Measurements from ENCODE around the gene ZNF512.
"Not testable (repeated sequence)": the region's sequence is repeated elsewhere in the genome, so short reads cannot be mapped to it uniquely, and the experiment has no call there.

Gene ZNF512

DNA sequence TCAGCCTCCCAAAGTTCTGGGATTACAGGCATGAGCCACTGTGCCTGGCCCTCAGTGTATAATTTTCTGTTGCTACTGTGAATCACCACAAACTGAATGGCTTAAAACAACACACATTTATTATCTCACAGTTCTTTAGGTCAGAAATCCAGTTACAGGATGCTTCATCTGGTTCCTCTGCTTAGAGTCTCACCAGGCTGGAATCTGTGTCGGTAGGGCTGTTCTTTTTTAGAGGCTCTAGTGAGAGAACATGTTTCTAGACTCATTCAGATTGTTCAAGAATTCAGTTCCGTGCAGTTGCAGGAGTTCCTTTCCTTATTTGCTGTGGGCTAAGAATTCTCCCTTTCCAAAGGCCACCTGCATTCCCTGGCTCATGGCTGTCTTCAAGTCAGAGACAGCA is 23.8 kb downstream of the ZNF512 start:
- no peak overlapping the region for H3K4me3 ChIP-seq (ENCODE audit: low read depth, low read length)
- H2AFZ ChIP-seq (ENCODE audit: low read length, unreplicated experiment) = no peak overlapping the region
- peaks cover 15% of the 10 kb centered on the region for H3K36me3 ChIP-seq (ENCODE audit: insufficient read depth, low read length)
- H3K4me1 ChIP-seq (ENCODE audit: control insufficient read depth, insufficient read depth, low read length, unreplicated experiment) = peaks cover 6% of the 10 kb centered on the region
- no peaks in the 10 kb centered on the region for H3K27me3 ChIP-seq (ENCODE audit: insufficient read depth, low read length)
- peaks cover 7% of the 10 kb centered on the region for H3K79me2 ChIP-seq (ENCODE audit: control insufficient read depth, insufficient read depth, low read length, unreplicated experiment)
- peak overlapping the region; percentile 73 for H3K27ac ChIP-seq (ENCODE audit: low read depth, low read length)

DNA sequence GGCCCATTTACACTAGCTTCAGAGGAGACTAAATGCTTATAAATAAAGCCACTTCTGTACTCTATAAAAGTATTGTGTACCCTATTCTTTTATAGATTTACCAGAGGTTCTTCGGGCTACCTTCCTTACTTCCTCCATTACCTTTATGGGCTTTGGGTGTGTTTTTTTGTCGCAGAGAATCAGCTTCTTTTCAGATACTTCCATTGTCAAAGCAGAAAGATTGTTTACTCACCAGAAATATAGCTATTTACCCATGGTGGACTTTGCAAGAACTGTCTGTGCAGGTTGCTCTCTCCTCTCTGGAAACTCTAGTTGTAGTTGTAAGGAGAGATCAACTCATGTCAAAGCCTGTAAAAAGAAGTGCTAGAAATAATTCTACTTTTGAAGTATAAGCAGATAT is 31.1 kb downstream of the ZNF512 start:
- H3K4me1 ChIP-seq (ENCODE audit: control insufficient read depth, insufficient read depth, low read length, unreplicated experiment) = no peaks in the 10 kb centered on the region
- no peak overlapping the region for H2AFZ ChIP-seq (ENCODE audit: low read length, unreplicated experiment)
- H3K79me2 ChIP-seq (ENCODE audit: control insufficient read depth, insufficient read depth, low read length, unreplicated experiment) = no peaks in the 10 kb centered on the region
- no peak overlapping the region for H3K27ac ChIP-seq (ENCODE audit: low read depth, low read length)
- no peak overlapping the region for H3K4me3 ChIP-seq (ENCODE audit: low read depth, low read length)
- H3K36me3 ChIP-seq (ENCODE audit: insufficient read depth, low read length) = peaks cover 22% of the 10 kb centered on the region
- no peaks in the 10 kb centered on the region for H3K27me3 ChIP-seq (ENCODE audit: insufficient read depth, low read length)

DNA sequence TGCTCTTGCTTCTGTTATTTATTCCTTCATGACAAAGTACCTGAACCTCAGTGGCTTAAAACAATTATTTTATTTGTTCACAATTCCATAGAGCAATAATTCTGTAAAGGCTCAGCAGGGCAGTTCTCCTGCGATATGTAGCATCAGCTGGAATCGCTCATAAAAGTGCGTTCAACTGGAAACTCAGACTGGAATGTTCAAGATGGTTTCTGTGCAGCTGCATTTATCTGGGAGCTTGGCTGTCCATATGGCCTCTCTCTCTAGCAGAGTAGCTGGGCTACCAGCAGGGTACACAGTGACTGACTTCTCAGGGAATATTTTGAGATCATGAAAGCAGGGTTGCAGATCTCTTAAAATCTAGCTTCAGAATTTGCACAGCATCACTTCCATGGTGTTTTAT is 32.5 kb downstream of the ZNF512 start:
- H3K27ac ChIP-seq (ENCODE audit: low read depth, low read length) = no peak overlapping the region
- no peaks in the 10 kb centered on the region for H3K79me2 ChIP-seq (ENCODE audit: control insufficient read depth, insufficient read depth, low read length, unreplicated experiment)
- no peak overlapping the region for H3K4me3 ChIP-seq (ENCODE audit: low read depth, low read length)
- H3K27me3 ChIP-seq (ENCODE audit: insufficient read depth, low read length) = no peaks in the 10 kb centered on the region
- H3K36me3 ChIP-seq (ENCODE audit: insufficient read depth, low read length) = peaks cover 25% of the 10 kb centered on the region
- H2AFZ ChIP-seq (ENCODE audit: low read length, unreplicated experiment) = no peak overlapping the region
- H3K4me1 ChIP-seq (ENCODE audit: control insufficient read depth, insufficient read depth, low read length, unreplicated experiment) = no peaks in the 10 kb centered on the region

DNA sequence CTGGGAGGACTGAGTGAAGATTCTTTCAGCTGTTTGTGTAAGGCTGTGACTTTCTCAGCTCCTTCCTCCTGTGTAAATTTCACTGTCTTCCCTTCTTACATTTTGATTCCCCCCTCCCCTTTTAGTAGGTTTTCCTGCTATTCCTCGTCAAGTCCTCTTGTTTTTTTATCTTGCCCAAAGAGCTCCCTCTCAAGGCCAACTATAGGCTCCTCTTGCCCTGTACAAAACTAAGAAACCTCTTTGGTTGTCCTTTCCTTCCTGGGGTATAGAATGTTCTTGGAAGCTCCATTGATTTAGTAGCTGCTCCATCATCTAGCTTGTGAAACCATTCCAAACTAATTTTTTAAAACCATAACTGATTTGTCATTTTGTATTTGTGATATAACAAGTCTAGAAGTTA is 38.7 kb downstream of the ZNF512 start:
- Histone ChIP-seq H3K36me3 (ENCODE audit: insufficient read depth, low read length) (peaks cover 23% of the 10 kb centered on the region), H3K27me3 (ENCODE audit: insufficient read depth, low read length) (no peaks in the 10 kb centered on the region), H2AFZ (ENCODE audit: low read length, unreplicated experiment) (no peak overlapping the region), H3K79me2 (ENCODE audit: control insufficient read depth, insufficient read depth, low read length, unreplicated experiment) (no peaks in the 10 kb centered on the region), H3K4me3 (ENCODE audit: low read depth, low read length) (no peak overlapping the region), H3K27ac (ENCODE audit: low read depth, low read length) (peak overlapping the region; percentile 75), H3K4me1 (ENCODE audit: control insufficient read depth, insufficient read depth, low read length, unreplicated experiment) (peaks cover 23% of the 10 kb centered on the region)

DNA sequence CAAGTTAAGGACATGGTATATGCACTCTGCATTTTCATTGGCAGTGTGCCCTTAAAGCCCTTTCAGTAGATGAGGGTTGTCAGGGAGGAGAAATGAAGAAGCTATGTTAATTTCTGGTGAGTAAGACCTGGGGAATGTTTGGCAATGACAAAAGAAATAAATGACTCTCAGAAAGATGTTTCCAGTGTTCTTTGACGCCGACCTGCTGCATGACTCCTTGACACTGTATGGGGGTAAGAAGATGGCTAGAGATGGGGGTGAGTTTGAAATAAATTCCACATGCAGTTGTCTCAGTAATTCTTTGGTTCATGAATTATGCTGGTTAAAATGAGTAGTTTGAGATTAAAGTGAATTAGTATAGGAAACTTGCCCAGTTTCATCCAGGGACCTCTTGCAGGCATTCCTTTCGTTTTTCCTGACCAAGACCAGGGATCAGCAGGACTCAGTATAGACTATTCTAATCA is 40.1 kb downstream of the ZNF512 start:
- Histone ChIP-seq H2AFZ (ENCODE audit: low read length, unreplicated experiment) (no peak overlapping the region), H3K36me3 (ENCODE audit: insufficient read depth, low read length) (peaks cover 13% of the 10 kb centered on the region), H3K79me2 (ENCODE audit: control insufficient read depth, insufficient read depth, low read length, unreplicated experiment) (no peaks in the 10 kb centered on the region), H3K4me1 (ENCODE audit: control insufficient read depth, insufficient read depth, low read length, unreplicated experiment) (peaks cover 35% of the 10 kb centered on the region), H3K27ac (ENCODE audit: low read depth, low read length) (peak overlapping the region; percentile 75), H3K27me3 (ENCODE audit: insufficient read depth, low read length) (no peaks in the 10 kb centered on the region), H3K4me3 (ENCODE audit: low read depth, low read length) (peak overlapping the region; percentile 5; the same call in 1 of the 2 replicates)

DNA sequence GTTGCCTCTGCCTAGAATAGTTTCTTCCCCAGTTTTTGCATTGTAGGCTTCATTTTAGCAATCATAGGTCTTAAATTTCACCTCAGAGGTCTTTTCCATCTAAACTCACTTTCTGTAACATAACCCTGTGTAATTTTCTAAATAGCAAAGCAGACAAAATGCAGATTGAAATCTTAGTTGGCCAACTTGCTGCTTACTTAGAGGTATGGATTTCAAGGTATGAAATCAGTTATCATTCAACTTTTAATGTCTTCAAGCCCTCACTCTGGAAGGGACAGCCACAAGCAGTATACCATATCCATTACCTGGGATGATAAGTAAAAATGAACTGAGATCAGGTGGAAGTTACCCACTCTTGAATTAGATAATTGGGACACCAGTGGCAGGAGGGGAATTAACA is 42.1 kb downstream of the ZNF512 start:
- no peak overlapping the region for H3K4me3 ChIP-seq (ENCODE audit: low read depth, low read length)
- peaks cover 38% of the 10 kb centered on the region for H3K4me1 ChIP-seq (ENCODE audit: control insufficient read depth, insufficient read depth, low read length, unreplicated experiment)
- peaks cover 7% of the 10 kb centered on the region; the same call in 1 of the 2 replicates for H3K36me3 ChIP-seq (ENCODE audit: insufficient read depth, low read length)

DNA sequence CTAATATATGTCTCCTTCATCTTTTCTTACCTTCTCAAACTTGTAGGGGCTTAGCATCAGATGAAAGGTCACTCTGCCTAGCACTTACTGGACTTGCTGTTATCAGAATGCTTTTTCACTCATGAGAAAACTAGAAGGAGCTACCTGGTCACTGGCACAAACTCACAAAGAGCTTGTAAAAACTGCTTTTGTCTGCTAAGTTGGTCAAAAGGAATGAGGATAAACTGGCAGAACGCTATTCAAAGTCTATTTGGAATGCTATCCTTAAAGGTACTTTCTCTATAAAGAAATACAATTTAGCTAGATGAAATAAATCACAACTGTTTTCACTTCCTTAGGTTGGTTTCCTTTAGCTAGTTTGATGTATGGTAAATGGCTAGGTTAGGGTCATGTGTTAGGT is 43.5 kb downstream of the ZNF512 start:
- Histone ChIP-seq H3K36me3 (ENCODE audit: insufficient read depth, low read length) (0 out of 2 replicates have a peak, but pooled peaks cover 10% of the 10 kb centered on the region), H3K27ac (ENCODE audit: low read depth, low read length) (peak overlapping the region; percentile 84), H3K4me1 (ENCODE audit: control insufficient read depth, insufficient read depth, low read length, unreplicated experiment) (peaks cover 38% of the 10 kb centered on the region), H3K79me2 (ENCODE audit: control insufficient read depth, insufficient read depth, low read length, unreplicated experiment) (peaks cover 12% of the 10 kb centered on the region)
- H3K4me3 ChIP-seq (ENCODE audit: low read depth, low read length); H2AFZ ChIP-seq (ENCODE audit: low read length, unreplicated experiment); H3K27me3 ChIP-seq (ENCODE audit: insufficient read depth, low read length): not testable (repeated sequence)

More for the DNA sequence above, 42.1 kb downstream of the ZNF512 start:
- Histone ChIP-seq H3K27me3 (ENCODE audit: insufficient read depth, low read length) (no peaks in the 10 kb centered on the region), H2AFZ (ENCODE audit: low read length, unreplicated experiment) (no peak overlapping the region), H3K79me2 (ENCODE audit: control insufficient read depth, insufficient read depth, low read length, unreplicated experiment) (peaks cover 10% of the 10 kb centered on the region), H3K27ac (ENCODE audit: low read depth, low read length) (no peak overlapping the region)

DNA sequence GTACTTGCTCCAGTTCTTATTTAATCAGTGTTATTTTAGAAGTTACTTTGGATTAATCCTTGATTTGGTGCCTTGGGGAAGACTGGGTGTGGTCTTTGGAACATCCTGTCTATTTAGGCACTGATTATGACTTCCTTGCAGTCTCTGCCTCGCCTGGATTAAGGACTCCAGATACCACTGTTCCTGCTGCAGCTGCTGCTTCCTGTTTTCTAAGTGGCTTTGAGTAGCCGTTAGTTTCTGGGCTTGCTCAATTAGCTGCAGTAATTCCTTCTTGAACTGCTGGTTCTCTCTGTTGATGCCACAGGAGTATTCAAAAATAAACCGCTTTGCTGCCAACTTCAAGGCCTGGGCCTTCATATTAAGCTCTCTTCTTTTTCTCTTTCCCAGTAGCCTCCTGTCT is 44.1 kb downstream of the ZNF512 start:
- Histone ChIP-seq H3K36me3 (ENCODE audit: insufficient read depth, low read length) (0 out of 2 replicates have a peak, but pooled peaks cover 10% of the 10 kb centered on the region), H3K27ac (ENCODE audit: low read depth, low read length) (peak overlapping the region; percentile 84), H3K79me2 (ENCODE audit: control insufficient read depth, insufficient read depth, low read length, unreplicated experiment) (peaks cover 12% of the 10 kb centered on the region), H3K4me1 (ENCODE audit: control insufficient read depth, insufficient read depth, low read length, unreplicated experiment) (peaks cover 34% of the 10 kb centered on the region)
- not testable (repeated sequence) for H2AFZ ChIP-seq (ENCODE audit: low read length, unreplicated experiment); H3K4me3 ChIP-seq (ENCODE audit: low read depth, low read length); H3K27me3 ChIP-seq (ENCODE audit: insufficient read depth, low read length)

DNA sequence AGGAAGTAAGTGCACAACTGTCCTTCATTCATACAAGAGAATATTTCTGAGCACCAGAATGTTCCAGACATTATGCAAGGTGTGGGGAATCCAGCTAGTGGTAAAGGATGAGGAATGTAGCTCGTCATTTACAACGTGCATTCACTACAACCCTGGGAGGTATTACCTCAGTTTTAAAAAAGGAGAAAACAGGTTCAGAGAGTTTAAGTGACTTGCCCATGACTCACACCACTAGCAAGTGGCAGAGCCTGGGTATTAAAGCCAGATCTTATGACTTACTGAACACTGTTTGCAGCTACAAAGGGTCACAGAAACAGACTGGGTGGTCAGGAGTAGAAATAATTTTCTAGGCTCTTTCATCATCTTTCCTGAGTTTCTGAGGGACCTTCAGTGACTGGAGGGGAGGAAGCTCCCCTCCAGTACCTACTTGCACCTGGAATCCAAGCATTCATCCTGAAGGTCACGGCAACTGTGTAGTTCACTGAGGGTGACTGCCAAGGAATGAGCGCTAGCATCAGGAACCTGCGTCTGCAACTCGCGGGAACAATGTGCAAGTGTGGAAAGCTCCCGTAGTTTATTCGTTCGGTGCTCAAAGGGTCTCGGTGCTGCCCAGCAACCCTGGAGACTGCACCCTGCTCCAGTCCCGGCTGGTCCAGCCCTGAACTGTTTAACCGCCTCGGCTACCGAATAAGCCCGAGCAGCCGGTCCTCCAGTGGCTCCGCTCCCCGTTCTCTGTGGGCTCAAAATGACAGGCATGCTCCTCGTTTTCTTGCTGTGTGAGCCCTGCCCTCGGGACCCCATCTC is 45.3 kb downstream of the ZNF512 start:
- H3K27me3 ChIP-seq (ENCODE audit: insufficient read depth, low read length) = no peaks in the 10 kb centered on the region
- peak overlapping the region; percentile 84 for H3K27ac ChIP-seq (ENCODE audit: low read depth, low read length)
- 0 out of 2 replicates have a peak, but pooled peaks cover 15% of the 10 kb centered on the region for H3K36me3 ChIP-seq (ENCODE audit: insufficient read depth, low read length)
- peaks cover 21% of the 10 kb centered on the region for H3K4me1 ChIP-seq (ENCODE audit: control insufficient read depth, insufficient read depth, low read length, unreplicated experiment)
- peaks cover 12% of the 10 kb centered on the region for H3K79me2 ChIP-seq (ENCODE audit: control insufficient read depth, insufficient read depth, low read length, unreplicated experiment)
- H2AFZ ChIP-seq (ENCODE audit: low read length, unreplicated experiment) = no peak overlapping the region
- H3K4me3 ChIP-seq (ENCODE audit: low read depth, low read length) = peak overlapping the region; percentile 90

DNA sequence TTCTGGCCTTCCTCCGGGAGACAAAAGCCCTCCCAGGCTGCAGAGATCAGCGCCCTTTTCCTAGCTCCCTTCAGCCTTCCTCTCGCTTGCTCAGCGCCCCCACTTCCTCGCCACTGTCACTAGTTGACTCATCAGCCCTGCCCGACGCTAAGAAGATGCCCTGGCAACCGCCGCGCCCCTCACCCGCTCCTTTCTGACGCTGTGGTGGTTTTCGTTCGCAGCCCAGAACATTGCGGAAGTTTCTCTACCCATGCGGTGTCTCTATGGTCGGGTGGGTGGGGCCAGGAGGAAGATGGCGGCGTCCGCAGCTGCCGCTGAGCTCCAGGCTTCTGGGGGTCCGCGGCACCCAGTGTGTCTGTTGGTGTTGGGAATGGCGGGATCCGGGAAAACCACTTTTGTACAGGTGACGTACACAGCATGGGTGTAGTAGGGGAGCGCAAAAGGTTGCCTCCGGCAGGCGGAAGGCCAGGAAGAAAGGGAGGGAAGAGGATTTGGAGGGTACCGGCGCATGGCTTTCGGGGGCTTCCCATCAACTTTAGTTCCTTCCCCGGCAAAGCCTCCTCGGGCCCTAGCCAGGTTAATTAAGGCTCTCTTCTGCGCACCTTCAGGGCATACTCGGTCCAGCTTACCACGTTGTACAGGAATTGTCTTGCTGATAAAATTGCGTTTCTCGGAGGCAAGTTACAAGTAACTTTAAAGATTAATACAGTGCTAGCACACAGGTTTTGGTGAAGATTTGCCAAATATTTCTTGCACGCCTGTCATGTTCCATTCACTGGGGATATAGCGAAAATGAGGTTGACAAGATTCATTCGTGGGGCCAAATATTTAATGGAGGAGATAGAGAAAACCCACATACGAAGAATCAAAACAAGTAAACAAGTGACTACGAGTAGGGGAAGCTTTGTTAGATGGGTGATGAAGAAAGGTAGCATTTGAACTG is 46.2 kb downstream of the ZNF512 start, which contains the start of the genes CCDC121 and GPN1:
Gene CCDC121 (minus strand): TSS at position 246 of the 943 bp plus-strand sequence. CDS start 1,213 bp downstream, outside the sequence.
Gene GPN1 (plus strand): TSS at position 284 of the 943 bp plus-strand sequence. CDS start 9 bp downstream, at position 293.
- Histone ChIP-seq H3K36me3 (ENCODE audit: insufficient read depth, low read length) (0 out of 2 replicates have a peak, but pooled peaks cover 12% of the 10 kb centered on the region), H3K27ac (ENCODE audit: low read depth, low read length) (peak within 1 kb of the TSS; percentile 84), H2AFZ (ENCODE audit: low read length, unreplicated experiment) (peak within 1 kb of the TSS; percentile 82), H3K27me3 (ENCODE audit: insufficient read depth, low read length) (no peaks in the 10 kb centered on the region), H3K4me3 (ENCODE audit: low read depth, low read length) (peak within 1 kb of the TSS; percentile 90), H3K4me1 (ENCODE audit: control insufficient read depth, insufficient read depth, low read length, unreplicated experiment) (peaks cover 15% of the 10 kb centered on the region), H3K79me2 (ENCODE audit: control insufficient read depth, insufficient read depth, low read length, unreplicated experiment) (peaks cover 12% of the 10 kb centered on the region)

Measured in ACC112 (cell line).